ENCODE results near the gene PRKAG2.

DNA sequence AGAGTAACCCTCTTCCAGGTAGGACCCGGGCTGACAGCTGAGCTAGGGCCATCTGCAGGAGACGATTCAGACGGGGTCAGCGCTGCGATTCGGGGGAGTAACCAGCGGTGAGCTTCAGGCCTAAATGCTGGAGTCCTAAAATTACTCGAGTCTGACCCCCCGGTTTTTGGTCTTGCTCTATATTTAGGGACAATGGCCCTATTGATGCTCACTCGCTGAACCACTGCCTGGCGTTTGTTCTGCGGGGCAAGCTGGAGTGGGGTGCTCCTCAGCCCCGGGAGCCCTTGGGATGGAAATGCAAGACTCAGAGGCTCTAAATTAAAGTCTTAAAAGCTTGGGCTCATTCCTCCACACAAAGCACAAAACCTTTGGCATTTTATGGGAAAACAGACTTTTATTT lies 120.0 kb downstream of the PRKAG2 start:
- TF ChIP-seq TCF12 (IDR thresholded peaks at IDR 0.05; ENCODE audit: low read depth) (no peak), RAD21 (IDR thresholded peaks at IDR 0.05; ENCODE audit: low read depth) (no peak), EP300 (IDR thresholded peaks at IDR 0.05; ENCODE audit: borderline replicate concordance) (no peak), EGR1 (IDR thresholded peaks at IDR 0.05) (no peak), FOXM1 (IDR thresholded peaks at IDR 0.05; ENCODE audit: borderline replicate concordance, low read depth) (no peak), TEAD4 (IDR thresholded peaks at IDR 0.05) (no peak), CREB1 (IDR thresholded peaks at IDR 0.05; ENCODE audit: low read depth) (no peak), TAF1 (IDR thresholded peaks at IDR 0.05; ENCODE audit: low read depth) (no peak; the same call in 1 of the 2 replicates)
- TF ChIP-seq, protein P1, sequence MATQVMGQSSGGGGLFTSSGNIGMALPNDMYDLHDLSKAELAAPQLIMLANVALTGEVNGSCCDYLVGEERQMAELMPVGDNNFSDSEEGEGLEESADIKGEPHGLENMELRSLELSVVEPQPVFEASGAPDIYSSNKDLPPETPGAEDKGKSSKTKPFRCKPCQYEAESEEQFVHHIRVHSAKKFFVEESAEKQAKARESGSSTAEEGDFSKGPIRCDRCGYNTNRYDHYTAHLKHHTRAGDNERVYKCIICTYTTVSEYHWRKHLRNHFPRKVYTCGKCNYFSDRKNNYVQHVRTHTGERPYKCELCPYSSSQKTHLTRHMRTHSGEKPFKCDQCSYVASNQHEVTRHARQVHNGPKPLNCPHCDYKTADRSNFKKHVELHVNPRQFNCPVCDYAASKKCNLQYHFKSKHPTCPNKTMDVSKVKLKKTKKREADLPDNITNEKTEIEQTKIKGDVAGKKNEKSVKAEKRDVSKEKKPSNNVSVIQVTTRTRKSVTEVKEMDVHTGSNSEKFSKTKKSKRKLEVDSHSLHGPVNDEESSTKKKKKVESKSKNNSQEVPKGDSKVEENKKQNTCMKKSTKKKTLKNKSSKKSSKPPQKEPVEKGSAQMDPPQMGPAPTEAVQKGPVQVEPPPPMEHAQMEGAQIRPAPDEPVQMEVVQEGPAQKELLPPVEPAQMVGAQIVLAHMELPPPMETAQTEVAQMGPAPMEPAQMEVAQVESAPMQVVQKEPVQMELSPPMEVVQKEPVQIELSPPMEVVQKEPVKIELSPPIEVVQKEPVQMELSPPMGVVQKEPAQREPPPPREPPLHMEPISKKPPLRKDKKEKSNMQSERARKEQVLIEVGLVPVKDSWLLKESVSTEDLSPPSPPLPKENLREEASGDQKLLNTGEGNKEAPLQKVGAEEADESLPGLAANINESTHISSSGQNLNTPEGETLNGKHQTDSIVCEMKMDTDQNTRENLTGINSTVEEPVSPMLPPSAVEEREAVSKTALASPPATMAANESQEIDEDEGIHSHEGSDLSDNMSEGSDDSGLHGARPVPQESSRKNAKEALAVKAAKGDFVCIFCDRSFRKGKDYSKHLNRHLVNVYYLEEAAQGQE (IDR thresholded peaks at IDR 0.05; ENCODE audit: low read depth): no peak
- TF ChIP-seq, protein P2, sequence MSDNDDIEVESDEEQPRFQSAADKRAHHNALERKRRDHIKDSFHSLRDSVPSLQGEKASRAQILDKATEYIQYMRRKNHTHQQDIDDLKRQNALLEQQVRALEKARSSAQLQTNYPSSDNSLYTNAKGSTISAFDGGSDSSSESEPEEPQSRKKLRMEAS (IDR thresholded peaks at IDR 0.05): no peak
- TF ChIP-seq, protein P3, sequence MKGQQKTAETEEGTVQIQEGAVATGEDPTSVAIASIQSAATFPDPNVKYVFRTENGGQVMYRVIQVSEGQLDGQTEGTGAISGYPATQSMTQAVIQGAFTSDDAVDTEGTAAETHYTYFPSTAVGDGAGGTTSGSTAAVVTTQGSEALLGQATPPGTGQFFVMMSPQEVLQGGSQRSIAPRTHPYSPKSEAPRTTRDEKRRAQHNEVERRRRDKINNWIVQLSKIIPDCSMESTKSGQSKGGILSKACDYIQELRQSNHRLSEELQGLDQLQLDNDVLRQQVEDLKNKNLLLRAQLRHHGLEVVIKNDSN (IDR thresholded peaks at IDR 0.05): no peak
